ENCODE measurements around the gene MIAT.

MIAT gene

DNA sequence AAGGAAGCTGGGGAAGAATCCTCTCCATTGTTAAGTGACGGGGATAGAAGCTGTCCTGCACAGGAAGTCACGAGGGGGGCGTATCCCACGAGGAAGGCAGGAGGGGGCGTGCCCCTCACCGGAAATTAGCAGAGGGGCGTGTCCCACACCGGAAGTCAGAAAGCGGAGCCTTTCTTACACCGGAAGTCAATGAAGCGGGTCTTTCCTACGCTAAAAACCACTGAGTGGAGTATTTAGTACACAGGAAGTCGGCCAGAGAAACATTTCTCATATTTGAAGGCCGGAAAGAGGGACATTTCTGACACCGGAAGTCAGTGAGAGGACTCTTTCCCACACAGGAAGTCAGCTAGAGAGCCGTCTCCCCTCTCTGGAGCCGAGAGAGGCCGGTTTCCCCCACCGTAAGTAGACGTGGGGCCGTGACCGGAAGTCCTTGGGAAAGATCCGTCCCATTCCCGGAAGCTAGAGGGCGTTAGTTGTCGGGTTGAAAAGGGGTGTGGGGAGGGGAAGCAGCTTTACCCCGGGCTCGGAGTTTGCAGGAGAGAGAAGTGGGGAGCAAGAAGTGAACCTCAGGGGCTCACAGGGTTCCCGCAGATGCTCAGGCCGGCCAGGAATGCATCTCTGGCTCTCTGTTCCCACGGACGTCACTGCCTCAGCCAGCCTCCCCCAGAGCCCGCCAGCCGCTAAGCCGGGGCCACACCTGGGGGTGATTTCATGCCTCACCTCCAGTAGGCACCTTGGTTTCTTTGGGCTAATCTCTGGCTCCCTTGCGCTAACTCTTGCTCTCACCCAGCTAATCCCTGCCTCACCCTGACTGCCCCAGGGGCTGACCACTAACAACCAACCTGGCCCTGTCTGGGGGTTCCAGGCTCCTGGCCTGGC is 15.4 kb downstream of the MIAT start:
- Histone ChIP-seq H2BK12ac (ENCODE audit: low read length) (no peak overlapping the region), H3K4me2 (ENCODE audit: insufficient read depth, low read length, poor library complexity, severe bottlenecking) (peak overlapping the region; percentile 95), H2BK15ac (ENCODE audit: low read length) (no peak overlapping the region), H3K9ac (ENCODE audit: low read depth, low read length, poor library complexity) (peak overlapping the region; percentile 87), H3K27ac (replicated peaks; ENCODE audit: low read length) (peak overlapping the region; percentile 95), H3K27me3 (ENCODE audit: control insufficient read depth in 3 of 3, insufficient read depth in 3 of 3, low read depth in 1 of 3, low read length in 3 of 3) (no peaks in the 10 kb centered on the region), H3K23ac (ENCODE audit: low read depth, low read length, poor library complexity) (peak overlapping the region; percentile 82), H2BK120ac (ENCODE audit: low read depth, low read length) (no peak overlapping the region), H2BK5ac (ENCODE audit: low read length) (peak overlapping the region; percentile 33), H2AFZ (ENCODE audit: low read length) (peak overlapping the region; percentile 66), H3K36me3 (replicated peaks in 1 of 2; ENCODE audit: control insufficient read depth in 2 of 2, insufficient read depth in 2 of 2, low read length in 2 of 2) (peaks cover 10 to 36% of the 10 kb centered on the region in 2 donors), H4K8ac (ENCODE audit: low read depth, low read length) (no peak overlapping the region), H3K18ac (ENCODE audit: low read length) (peak overlapping the region; percentile 87), H3K4me1 (ENCODE audit: control insufficient read depth in 2 of 2, insufficient read depth in 1 of 2, low read depth in 1 of 2, low read length in 2 of 2) (peaks cover 17 to 27% of the 10 kb centered on the region in 2 donors), H3K79me1 (ENCODE audit: low read depth, low read length) (peaks cover 2% of the 10 kb centered on the region), H3K4me3 (ENCODE audit: low read length in 2 of 2) (peak overlapping the region; percentile 68 to 82), H3K4ac (ENCODE audit: low read length) (no peak overlapping the region), H3K14ac (ENCODE audit: low read length) (no peak overlapping the region), H3K9me3 (replicated peaks in 1 of 2; ENCODE audit: control insufficient read depth in 2 of 2, insufficient read depth in 1 of 2, low read depth in 1 of 2, low read length in 2 of 2) (no peaks in the 10 kb centered on the region), H2AK5ac (ENCODE audit: low read depth, low read length) (no peak overlapping the region), H4K91ac (ENCODE audit: low read depth, low read length, poor library complexity) (no peak overlapping the region)
- WGBS, 2 donors (ENCODE audit: extremely low coverage in 2 of 2, insufficient read length in 2 of 2, insufficient replicate concordance in 1 of 2), result no CpG with 5 or more reads among the region's 36 CpGs
- DNase-seq (ENCODE audit: low spot score), result peak; percentile 89

DNA sequence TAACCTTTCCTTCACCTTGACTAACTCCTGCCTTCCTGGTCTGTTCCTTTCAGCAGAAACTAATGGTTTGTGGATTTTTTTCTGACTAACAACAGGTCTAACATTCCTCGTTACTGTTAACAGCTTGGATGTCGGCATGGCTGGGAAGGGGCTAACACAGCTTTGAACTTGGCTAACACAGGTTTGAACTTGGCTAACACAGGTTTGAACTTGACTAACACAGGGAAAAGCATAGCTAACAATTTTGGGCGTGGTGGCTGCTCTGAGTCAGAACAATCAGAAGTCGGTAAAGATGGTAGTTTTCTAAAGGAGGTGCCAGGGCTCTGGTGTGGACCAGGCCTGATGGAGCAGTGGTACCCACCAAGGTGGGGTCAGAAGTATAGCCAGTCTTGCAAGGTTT is 16.1 kb downstream of the MIAT start:
- Histone ChIP-seq H3K4me3 (ENCODE audit: low read length in 2 of 2) (peak overlapping the region; percentile 68 to 82), H3K4me1 (ENCODE audit: control insufficient read depth in 2 of 2, insufficient read depth in 1 of 2, low read depth in 1 of 2, low read length in 2 of 2) (peaks cover 18 to 27% of the 10 kb centered on the region in 2 donors), H3K4ac (ENCODE audit: low read length) (no peak overlapping the region), H2BK5ac (ENCODE audit: low read length) (peak overlapping the region; percentile 33), H3K79me1 (ENCODE audit: low read depth, low read length) (peaks cover 2% of the 10 kb centered on the region), H2BK12ac (ENCODE audit: low read length) (no peak overlapping the region), H3K14ac (ENCODE audit: low read length) (no peak overlapping the region), H3K4me2 (ENCODE audit: insufficient read depth, low read length, poor library complexity, severe bottlenecking) (peak overlapping the region; percentile 95), H2BK120ac (ENCODE audit: low read depth, low read length) (no peak overlapping the region), H4K91ac (ENCODE audit: low read depth, low read length, poor library complexity) (no peak overlapping the region), H3K27ac (replicated peaks; ENCODE audit: low read length) (peak overlapping the region; percentile 95), H3K9ac (ENCODE audit: low read depth, low read length, poor library complexity) (peak overlapping the region; percentile 87), H2AFZ (ENCODE audit: low read length) (no peak overlapping the region), H4K8ac (ENCODE audit: low read depth, low read length) (no peak overlapping the region), H2AK5ac (ENCODE audit: low read depth, low read length) (no peak overlapping the region), H2BK15ac (ENCODE audit: low read length) (no peak overlapping the region), H3K9me3 (replicated peaks in 1 of 2; ENCODE audit: control insufficient read depth in 2 of 2, insufficient read depth in 1 of 2, low read depth in 1 of 2, low read length in 2 of 2) (no peaks in the 10 kb centered on the region), H3K18ac (ENCODE audit: low read length) (peak overlapping the region; percentile 87), H3K27me3 (ENCODE audit: control insufficient read depth in 3 of 3, insufficient read depth in 3 of 3, low read depth in 1 of 3, low read length in 3 of 3) (no peaks in the 10 kb centered on the region), H3K23ac (ENCODE audit: low read depth, low read length, poor library complexity) (no peak overlapping the region), H3K36me3 (replicated peaks in 1 of 2; ENCODE audit: control insufficient read depth in 2 of 2, insufficient read depth in 2 of 2, low read length in 2 of 2) (peaks cover 6 to 30% of the 10 kb centered on the region in 2 donors)
- no peak for DNase-seq (ENCODE audit: low spot score)
- no CpG with 5 or more reads among the region's 4 CpGs for WGBS, 2 donors (ENCODE audit: extremely low coverage in 2 of 2, insufficient read length in 2 of 2, insufficient replicate concordance in 1 of 2)

DNA sequence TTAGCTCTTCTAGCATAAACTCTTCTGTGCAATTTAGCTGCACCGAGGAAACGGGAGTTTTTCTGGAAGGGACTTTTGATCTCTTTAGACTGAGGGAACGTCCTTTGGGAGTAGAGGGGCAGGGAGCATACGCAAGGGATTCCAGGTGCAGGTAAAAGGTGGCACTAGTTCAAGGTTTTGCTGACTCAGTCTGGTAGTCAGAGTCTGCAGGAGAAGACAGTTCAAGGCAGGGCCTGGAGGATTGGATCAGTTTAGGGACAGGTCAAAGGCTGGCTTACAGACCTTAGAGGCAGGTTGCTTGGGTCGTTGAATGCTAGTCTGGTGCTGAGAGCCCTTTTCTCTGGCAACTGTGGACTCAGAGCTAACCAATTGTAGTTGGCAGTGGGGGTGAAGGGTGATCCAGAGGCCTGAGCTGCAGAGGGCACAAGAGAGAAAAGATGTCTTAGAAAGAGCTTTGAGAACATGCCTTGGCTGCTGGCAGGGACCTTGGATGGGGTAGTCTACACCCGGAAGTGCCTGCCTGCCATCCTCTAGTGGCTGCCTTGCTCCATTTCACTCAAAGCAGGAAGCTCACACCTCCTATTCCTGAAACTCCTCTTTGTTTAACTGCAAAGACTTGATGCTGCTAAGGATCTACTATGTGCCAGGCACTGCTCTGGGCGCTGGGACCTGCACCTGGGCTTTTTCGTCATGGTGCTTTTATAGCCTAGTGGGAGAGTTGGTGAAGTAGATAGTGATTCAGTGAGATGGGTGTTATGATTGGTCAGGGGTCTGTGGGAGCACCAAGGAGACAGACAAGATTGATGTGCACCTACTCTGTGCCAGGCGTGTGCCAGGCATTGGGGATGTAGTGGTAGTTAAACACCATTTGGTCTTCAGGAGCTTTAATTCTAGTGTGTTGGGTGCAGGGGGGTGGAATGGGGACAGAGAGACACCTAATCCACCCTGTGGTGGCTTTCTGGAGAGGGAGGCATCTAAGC is 17.1 kb downstream of the MIAT start:
- Histone ChIP-seq H3K9ac (ENCODE audit: low read depth, low read length, poor library complexity) (no peak overlapping the region), H3K4me3 (ENCODE audit: low read length in 2 of 2) (no peak overlapping the region), H3K27ac (replicated peaks; ENCODE audit: low read length) (no peak overlapping the region), H3K4me2 (ENCODE audit: insufficient read depth, low read length, poor library complexity, severe bottlenecking) (no peak overlapping the region), H2BK120ac (ENCODE audit: low read depth, low read length) (no peak overlapping the region), H3K36me3 (replicated peaks in 1 of 2; ENCODE audit: control insufficient read depth in 2 of 2, insufficient read depth in 2 of 2, low read length in 2 of 2) (peaks cover 5 to 20% of the 10 kb centered on the region in 2 donors), H3K79me1 (ENCODE audit: low read depth, low read length) (peaks cover 2% of the 10 kb centered on the region), H2BK12ac (ENCODE audit: low read length) (no peak overlapping the region), H2AFZ (ENCODE audit: low read length) (no peak overlapping the region), H4K91ac (ENCODE audit: low read depth, low read length, poor library complexity) (no peak overlapping the region), H2AK5ac (ENCODE audit: low read depth, low read length) (no peak overlapping the region), H3K18ac (ENCODE audit: low read length) (no peak overlapping the region), H2BK15ac (ENCODE audit: low read length) (no peak overlapping the region), H2BK5ac (ENCODE audit: low read length) (no peak overlapping the region), H3K27me3 (ENCODE audit: control insufficient read depth in 3 of 3, insufficient read depth in 3 of 3, low read depth in 1 of 3, low read length in 3 of 3) (no peaks in the 10 kb centered on the region), H4K8ac (ENCODE audit: low read depth, low read length) (no peak overlapping the region), H3K23ac (ENCODE audit: low read depth, low read length, poor library complexity) (no peak overlapping the region), H3K14ac (ENCODE audit: low read length) (no peak overlapping the region), H3K4ac (ENCODE audit: low read length) (no peak overlapping the region), H3K9me3 (replicated peaks in 1 of 2; ENCODE audit: control insufficient read depth in 2 of 2, insufficient read depth in 1 of 2, low read depth in 1 of 2, low read length in 2 of 2) (no peaks in the 10 kb centered on the region), H3K4me1 (ENCODE audit: control insufficient read depth in 2 of 2, insufficient read depth in 1 of 2, low read depth in 1 of 2, low read length in 2 of 2) (peaks cover 19 to 31% of the 10 kb centered on the region in 2 donors)
- DNase-seq (ENCODE audit: low spot score), result no peak
- no CpG with 5 or more reads among the region's 9 CpGs for WGBS, 2 donors (ENCODE audit: extremely low coverage in 2 of 2, insufficient read length in 2 of 2, insufficient replicate concordance in 1 of 2)

All from neuronal stem cell (in vitro differentiated cells).